Adipose tissue (tissue), 3 donors: ENCODE data around the gene CFAP43. TPM values are rescaled to one million over a fixed set of nuclear protein-coding genes. Genes with fewer than 3 reads are reported as not detected.
"Not testable (repeated sequence)": the region's sequence is repeated elsewhere in the genome, so short reads cannot be mapped to it uniquely, and the experiment has no call there.

Source experiments
- H3K27ac ChIP-seq: one replicate; pipeline ENCODE4 v1.5.1; 2013; ENCODE audit warnings: low read depth, low read length
- WGBS, 3 donors: extraction: QIAGEN DNeasy Blood & Tissue Kit; methylation state at CpG; one replicate each; pipeline ENCODE4 v1.1.7; 2013; 5-methylcytosine and 5-hydroxymethylcytosine counted together
- polyA plus RNA-seq, 3 donors: library from polyadenylated mRNA; stranded (reverse); fragments of 200-250 nt; gene quantifications; one replicate each; pipeline ENCODE4 v1.2.3, GENCODE V29; 2013
- donor health status: healthy with polysubstance abuse.
- donor health status: Bipolar disorder and iron deficiency.
- donor health status: healthy.

CFAP43 gene
- polyA plus RNA-seq, 3 donors, result 0.07 to 0.81 TPM; not detected in 1

DNA sequence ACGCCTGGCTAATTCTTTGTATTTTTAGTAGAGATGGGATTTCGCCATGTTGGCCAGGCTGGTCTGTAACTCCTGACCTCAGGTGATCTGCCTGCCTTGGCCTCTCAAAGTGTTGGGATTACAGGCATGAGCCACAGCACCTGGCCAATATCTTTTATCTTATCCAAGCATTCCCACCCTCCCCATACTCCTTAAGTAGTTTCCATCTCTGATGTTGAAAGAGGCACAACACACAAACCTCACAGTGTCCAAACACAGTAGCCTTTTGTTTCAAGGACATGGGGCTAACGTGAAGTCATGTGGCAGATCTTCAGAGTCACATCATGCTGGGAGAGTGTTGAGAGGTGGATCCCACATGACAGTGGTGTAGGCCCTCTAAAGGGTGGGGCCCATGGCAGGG lies 10.8 kb upstream of the CFAP43 start:
- 72 to 85% (median 83%) methylated on average over 3 of the region's 3 CpGs for WGBS, 3 donors
- H3K27ac ChIP-seq, result not testable (repeated sequence)

- H3K27ac ChIP-seq, result no peak overlapping the region
Measured at GRCh38 chr10:104242545-104242944, 10.4 kb upstream of the CFAP43 start.

- no peak overlapping the region for H3K27ac ChIP-seq
- WGBS, 3 donors, result 60 to 65% (median 60%) methylated on average over 2 of the region's 2 CpGs
Measured at GRCh38 chr10:104240078-104240477, 7.9 kb upstream of the CFAP43 start.

- H3K27ac ChIP-seq, result no peak overlapping the region
- 73 to 85% (median 81%) methylated on average over 3 of the region's 3 CpGs for WGBS, 3 donors
Measured at GRCh38 chr10:104235801-104236200, 3.6 kb upstream of the CFAP43 start.

DNA sequence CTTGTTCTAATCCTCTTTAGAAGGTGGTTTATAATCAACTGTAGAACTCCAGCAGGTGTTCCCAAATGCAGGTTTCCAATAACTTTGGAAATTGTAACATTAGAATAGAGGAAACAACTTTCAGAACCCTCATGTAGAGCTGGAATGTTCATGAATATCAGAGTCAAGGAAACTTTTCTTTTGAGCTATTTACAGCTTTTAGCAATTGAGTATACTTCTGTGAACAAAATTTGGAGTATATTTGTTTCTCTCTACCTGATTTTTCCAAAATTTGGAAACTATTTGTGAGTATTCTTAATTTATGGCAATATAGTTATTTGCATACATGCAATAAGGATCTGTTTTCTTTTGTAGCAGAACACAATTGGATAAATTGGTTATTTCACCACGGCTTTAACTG lies 2.8 kb upstream of the CFAP43 start:
- 76 to 82% (median 81%) methylated on average over 1 of the region's 1 CpG for WGBS, 3 donors

DNA sequence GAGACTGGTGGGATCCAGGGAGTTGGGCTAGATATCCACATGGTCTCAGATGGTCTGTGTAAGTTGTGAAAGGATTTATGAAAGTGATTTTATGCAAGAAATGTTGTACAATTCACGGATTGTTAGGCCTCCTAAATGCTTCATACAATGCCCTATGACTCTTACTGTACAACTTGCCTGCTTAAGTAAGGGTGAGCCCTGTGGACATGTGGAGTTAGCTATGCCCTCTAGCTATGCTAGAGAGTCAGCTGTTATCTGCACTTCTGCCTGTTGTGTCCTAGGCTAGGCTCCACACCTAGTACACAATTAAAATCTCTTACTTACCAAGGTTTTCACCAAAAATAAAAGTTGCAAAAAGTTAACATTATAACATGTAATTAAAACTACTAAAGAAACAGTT lies 1.7 kb upstream of the CFAP43 start:
- H3K27ac ChIP-seq, result no peak overlapping the region
- 61 to 85% (median 78%) methylated on average over 1 of the region's 1 CpG for WGBS, 3 donors

More for the DNA sequence above, 2.8 kb upstream of the CFAP43 start:
- no peak overlapping the region for H3K27ac ChIP-seq

- no peak overlapping the region for H3K27ac ChIP-seq
- WGBS, 3 donors, result 4 to 15% (median 13%) methylated on average over 20 of the region's 20 CpGs
Measured at GRCh38 chr10:104232613-104233102, 494 bp upstream of the CFAP43 start.

DNA sequence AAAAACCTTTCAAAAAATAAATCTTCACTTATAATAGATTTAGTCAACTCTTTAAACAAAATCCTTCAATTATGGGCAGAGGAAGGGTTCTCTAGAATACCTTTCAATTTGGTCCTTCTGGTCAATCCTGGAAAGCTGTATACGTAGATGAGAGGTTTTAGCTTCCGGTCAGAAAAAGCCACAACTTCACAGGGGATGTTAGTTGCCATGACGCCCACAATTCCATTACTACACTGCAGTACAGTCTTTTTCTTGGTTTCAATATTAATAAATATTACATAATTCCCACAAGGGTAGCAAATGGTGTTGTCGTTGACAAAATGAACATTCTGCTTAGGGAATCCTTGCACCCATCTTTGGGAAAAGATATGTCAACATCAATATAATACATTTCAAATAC lies 1.7 kb downstream of the CFAP43 start:
- no peak overlapping the region for H3K27ac ChIP-seq
- 67 to 85% (median 72%) methylated on average over 4 of the region's 4 CpGs for WGBS, 3 donors

DNA sequence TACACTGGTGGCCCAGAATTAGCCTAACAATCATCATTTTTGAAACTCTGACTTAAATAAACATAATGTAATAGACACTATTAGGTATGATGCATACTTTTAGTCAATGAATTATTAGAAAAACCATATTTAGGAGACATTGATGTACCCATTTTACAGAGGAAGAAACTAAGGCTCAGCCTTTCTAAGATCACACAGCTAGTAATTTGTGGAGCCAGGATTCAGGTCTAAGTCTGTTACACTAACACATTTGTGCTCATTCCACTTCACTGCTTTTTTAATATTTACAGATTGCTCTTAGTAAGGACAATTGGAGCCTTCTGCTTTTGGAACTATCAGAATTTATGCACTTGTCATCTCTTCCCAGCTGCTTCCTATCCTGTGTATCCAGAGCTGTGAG lies 8.9 kb downstream of the CFAP43 start:
- no peak overlapping the region for H3K27ac ChIP-seq

GRCh38 chr10:104220522-104220921 lies 11.6 kb downstream of the CFAP43 start:
- WGBS, 3 donors, result 33 to 62% (median 50%) methylated on average over 2 of the region's 2 CpGs
- no peak overlapping the region for H3K27ac ChIP-seq

DNA sequence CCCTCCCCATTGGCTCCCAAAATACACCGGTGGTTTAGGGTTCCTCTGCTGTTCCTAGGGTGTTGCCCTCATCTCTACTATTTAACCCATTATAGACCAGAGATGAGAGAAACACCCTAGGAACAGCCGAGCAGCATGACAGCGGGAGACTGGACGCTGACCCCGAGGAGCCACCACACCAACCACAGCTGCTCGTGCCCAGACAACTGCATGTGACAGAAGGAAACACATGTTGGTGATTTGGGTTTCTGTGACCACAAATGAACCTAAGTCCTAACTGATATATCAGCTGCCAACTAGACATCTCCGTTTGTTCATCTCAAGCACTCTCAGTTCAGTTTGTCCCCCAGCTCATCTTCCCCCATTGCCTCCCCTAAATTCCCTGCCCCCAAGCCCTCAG lies 13.4 kb downstream of the CFAP43 start:
- WGBS, 3 donors, result 35 to 73% (median 45%) methylated on average over 7 of the region's 7 CpGs

DNA sequence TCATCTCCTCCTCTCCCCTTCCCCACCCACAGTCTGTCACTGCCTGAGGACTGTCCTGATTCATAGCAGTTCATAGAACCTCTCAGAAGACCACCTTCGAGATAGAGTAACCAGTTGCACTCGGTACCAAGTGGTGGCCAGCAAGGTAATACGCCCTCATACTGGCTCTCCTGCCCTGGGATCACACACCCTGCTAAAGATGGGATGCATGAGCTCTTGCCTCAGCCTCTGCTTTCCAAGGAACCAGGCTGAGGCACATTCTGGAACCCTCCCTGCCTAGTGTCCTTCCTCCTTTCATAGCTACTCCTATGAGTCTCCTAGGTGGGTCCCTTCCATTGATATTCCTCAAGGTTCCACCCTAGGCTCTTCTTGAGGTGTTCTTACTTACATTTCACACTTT lies 15.5 kb downstream of the CFAP43 start:
- WGBS, 3 donors, result 81 to 98% (median 90%) methylated on average over 3 of the region's 3 CpGs

More for the DNA sequence above, 13.4 kb downstream of the CFAP43 start:
- no peak overlapping the region for H3K27ac ChIP-seq

DNA sequence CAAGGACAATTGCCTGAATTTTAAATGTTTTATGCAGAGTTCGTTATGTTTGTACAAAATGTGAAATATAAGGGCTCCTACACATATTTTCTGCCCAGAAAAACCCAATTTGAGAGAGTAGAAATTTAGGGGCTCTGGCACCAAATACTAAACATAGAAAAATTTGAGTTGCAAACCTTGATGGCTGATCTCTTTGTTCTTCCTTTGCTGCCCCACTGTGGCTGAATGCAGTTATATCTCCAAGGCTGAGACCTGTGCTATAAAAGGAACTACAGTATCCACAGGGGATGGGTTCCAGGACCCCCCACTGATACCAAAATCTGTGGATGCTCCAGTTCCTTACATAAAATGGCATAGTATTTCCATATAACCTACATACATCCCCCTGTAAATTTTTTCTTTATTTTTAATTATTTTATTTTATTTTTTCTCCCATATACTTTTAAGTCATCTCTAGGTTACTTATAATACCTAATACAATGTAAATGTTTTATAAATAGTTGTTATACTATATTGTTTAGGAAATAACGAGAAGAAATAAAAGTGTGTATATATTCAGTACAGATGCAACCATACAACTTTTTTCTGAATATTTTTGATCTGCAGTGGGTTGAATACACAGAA lies 22.5 kb downstream of the CFAP43 start:
- 31 to 47% (median 43%) methylated on average over 2 of the region's 2 CpGs for WGBS, 3 donors

More for the DNA sequence above, 15.5 kb downstream of the CFAP43 start:
- H3K27ac ChIP-seq, result no peak overlapping the region

DNA sequence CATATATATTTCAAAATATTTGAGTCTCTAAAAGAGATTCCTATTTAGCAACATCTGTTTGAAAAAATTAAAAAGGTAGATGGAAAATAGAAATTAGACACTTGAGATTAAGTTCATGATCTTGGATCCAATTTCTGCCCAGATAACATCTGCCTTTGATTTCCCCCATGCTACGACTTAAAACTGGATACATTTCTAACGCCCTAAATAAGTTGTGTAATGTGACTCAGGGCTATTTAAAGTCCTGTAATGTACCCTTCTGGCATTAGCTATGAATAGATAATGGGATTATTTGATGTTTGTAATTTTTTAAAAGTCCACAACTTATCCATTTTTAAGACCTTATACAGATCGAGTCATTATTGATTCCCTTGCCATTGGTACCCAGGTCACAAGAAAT lies 23.4 kb downstream of the CFAP43 start:
- no peak overlapping the region for H3K27ac ChIP-seq
- 53 to 76% (median 58%) methylated on average over 3 of the region's 3 CpGs for WGBS, 3 donors

More for the DNA sequence above, 22.5 kb downstream of the CFAP43 start:
- no peak overlapping the region for H3K27ac ChIP-seq

DNA sequence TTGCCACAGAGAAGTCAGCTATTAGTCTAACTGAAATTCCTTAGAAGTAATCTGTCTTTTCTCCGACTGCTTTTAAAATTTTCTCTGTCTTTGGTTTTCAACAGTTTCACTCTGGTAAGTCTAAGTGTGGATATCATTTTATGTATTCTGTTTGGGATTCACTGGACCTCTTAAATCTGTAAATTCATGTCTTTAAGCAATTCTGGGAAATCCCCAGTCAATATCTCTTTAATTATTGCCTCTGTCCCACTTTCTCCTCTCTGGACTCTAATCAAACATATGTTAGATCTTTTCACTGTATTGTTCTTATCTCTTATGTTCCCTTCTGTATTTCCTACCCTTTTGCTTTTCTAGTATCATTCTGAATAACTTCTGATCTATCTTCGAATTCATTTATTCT lies 29.9 kb downstream of the CFAP43 start:
- 92 to 99% (median 94%) methylated on average over 2 of the region's 2 CpGs for WGBS, 3 donors

DNA sequence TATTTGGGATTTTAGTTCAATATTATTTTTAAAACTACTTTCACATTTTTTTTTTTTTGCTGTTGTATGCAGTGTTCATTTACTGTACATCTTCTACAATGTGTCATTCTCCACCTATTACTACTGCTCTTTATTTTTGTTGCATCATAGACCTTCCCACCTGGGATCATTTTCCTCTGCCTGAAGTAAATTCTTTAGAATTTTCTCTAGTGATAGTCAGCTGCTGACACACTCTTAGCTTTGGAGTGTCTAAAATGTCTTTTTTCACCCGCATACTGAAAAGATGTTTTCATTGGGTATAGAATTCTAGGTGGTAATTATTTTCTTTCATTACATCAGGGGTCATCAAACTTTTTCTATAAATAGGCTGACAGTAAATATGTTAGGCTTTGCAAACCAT lies 30.5 kb downstream of the CFAP43 start:
- 98 to 100% (median 99%) methylated on average over 1 of the region's 1 CpG for whole genome bisulfite sequencing, 3 donors
- H3K27ac ChIP-seq, result no peak overlapping the region

More for the DNA sequence above, 29.9 kb downstream of the CFAP43 start:
- H3K27ac ChIP-seq, result no peak overlapping the region

GRCh38 chr10:104199567-104199966 lies 32.6 kb downstream of the CFAP43 start:
- 52 to 90% (median 89%) methylated on average over 2 of the region's 2 CpGs for WGBS, 3 donors
- H3K27ac ChIP-seq, result no peak overlapping the region

DNA sequence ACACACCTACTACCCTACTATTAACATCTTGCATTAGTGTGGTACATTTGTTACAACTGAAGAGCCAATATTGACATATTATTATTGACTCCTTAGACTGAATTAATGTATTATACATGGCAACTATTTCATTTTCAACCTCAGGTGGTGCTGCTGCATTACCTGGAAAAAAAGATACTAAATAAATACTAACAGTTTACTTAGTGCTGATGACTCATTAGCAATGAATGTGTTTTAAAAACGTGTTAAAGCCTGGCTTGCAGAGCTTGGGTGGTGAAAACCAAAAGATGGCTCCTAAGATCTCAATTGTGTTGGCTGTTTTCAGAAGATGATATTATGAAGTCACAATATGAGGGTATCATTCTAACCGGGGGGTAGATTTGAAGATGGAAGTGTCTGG lies 34.8 kb downstream of the CFAP43 start:
- WGBS, 3 donors, result 35 to 73% (median 65%) methylated on average over 2 of the region's 2 CpGs
- no peak overlapping the region for H3K27ac ChIP-seq

GRCh38 chr10:104195706-104196105 lies 36.5 kb downstream of the CFAP43 start:
- WGBS, 3 donors, result 81 to 89% (median 85%) methylated on average over 2 of the region's 2 CpGs
- H3K27ac ChIP-seq, result no peak overlapping the region

DNA sequence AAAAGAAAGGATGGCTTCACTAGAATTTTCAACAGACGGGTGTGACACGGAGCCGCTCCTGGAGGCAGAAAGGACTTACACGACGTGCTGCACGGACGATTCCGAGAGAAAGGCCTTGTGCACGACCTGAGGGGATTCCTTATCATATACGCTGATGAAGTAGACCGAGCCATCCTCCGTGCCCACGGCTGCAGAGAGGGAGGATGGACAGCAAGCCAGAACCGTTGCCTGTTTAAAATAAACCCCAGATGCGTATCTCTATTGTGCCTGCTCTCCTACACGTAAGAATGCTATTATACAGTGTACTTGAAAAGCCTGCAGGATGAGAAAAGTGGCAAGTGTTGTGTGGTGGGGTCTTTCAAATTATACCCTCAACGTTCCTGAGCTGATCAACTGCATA lies 38.4 kb downstream of the CFAP43 start:
- no peak overlapping the region for H3K27ac ChIP-seq
- WGBS, 3 donors, result 76 to 83% (median 79%) methylated on average over 17 of the region's 17 CpGs
